HEK293 (cell line): Measurements from ENCODE around the gene JPH2.

Source experiments
- HOXA7 ChIP-seq: sonication (generic); formaldehyde crosslinking; IDR thresholded peaks from 2 replicates; pipeline ENCODE4 v1.8.1; 2022; ENCODE audit warnings: missing genetic modification reagents, borderline replicate concordance
- ZNF10 ChIP-seq: fragments of 450-650 bp; formaldehyde crosslinking; IDR thresholded peaks from 2 replicates; pipeline ENCODE4 v1.5.1; 2017; ENCODE audit warnings: missing biosample characterization, missing genetic modification characterization
- ZNF169 ChIP-seq: fragments of 450-650 bp; formaldehyde crosslinking; IDR thresholded peaks from 2 replicates; pipeline ENCODE4 v1.5.1; 2016; ENCODE audit warnings: missing biosample characterization, missing genetic modification characterization
- ZNF24 ChIP-seq: fragments of 450-650 bp; formaldehyde crosslinking; IDR thresholded peaks from 2 replicates; pipeline ENCODE4 v1.5.1; 2016; ENCODE audit warnings: missing biosample characterization, missing genetic modification characterization
- TF ChIP-seq, protein P1 (sequence below): fragments of 450-650 bp; formaldehyde crosslinking; IDR thresholded peaks from 2 replicates; pipeline ENCODE4 v1.5.1; 2016; ENCODE audit warnings: missing biosample characterization, missing genetic modification characterization
- TF ChIP-seq, protein P2 (sequence below): fragments of 450-650 bp; formaldehyde crosslinking; IDR thresholded peaks from 2 replicates; pipeline ENCODE4 v1.5.1; 2016; ENCODE audit warnings: missing biosample characterization, missing genetic modification characterization, low read depth
- TF ChIP-seq, protein P3 (sequence below): fragments of 450-650 bp; formaldehyde crosslinking; IDR thresholded peaks from 2 replicates; pipeline ENCODE4 v1.5.1; 2016; ENCODE audit warnings: missing biosample characterization, missing genetic modification characterization
- TF ChIP-seq, protein P4 (sequence below): sonication (generic); formaldehyde crosslinking; IDR thresholded peaks from 2 replicates; pipeline ENCODE4 v1.8.1; 2022; ENCODE audit warnings: mild to moderate bottlenecking, moderate library complexity, missing genetic modification reagents
- TF ChIP-seq, protein P5 (sequence below): fragments of 450-650 bp; formaldehyde crosslinking; IDR thresholded peaks from 2 replicates; pipeline ENCODE4 v1.5.1; 2016; ENCODE audit warnings: missing biosample characterization, missing genetic modification characterization
- TF ChIP-seq, protein P6 (sequence below): fragments of 450-650 bp; formaldehyde crosslinking; IDR thresholded peaks from 2 replicates; pipeline ENCODE4 v1.5.1; 2016; ENCODE audit warnings: missing biosample characterization, missing genetic modification characterization

DNA sequence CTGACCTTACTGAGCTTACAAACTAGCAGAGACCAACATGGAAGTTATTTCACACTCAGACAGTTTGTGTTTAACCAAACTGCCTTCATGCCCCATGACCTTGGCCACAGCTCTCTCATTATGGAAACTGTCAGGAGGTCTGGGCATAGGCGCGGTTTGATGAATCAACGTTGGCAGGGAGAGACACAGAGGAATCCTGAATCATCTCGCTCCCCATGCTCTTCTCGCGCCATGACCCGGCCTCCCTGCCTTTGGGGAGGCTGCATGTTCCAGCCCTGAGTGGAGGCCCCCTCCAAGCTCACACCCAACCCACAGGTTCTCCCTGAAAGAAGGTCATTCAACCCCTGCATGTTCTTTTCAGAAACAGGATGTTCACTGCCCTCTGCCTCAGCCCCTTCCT lies 44.2 kb upstream of the JPH2 start:
- TF ChIP-seq, protein P1, sequence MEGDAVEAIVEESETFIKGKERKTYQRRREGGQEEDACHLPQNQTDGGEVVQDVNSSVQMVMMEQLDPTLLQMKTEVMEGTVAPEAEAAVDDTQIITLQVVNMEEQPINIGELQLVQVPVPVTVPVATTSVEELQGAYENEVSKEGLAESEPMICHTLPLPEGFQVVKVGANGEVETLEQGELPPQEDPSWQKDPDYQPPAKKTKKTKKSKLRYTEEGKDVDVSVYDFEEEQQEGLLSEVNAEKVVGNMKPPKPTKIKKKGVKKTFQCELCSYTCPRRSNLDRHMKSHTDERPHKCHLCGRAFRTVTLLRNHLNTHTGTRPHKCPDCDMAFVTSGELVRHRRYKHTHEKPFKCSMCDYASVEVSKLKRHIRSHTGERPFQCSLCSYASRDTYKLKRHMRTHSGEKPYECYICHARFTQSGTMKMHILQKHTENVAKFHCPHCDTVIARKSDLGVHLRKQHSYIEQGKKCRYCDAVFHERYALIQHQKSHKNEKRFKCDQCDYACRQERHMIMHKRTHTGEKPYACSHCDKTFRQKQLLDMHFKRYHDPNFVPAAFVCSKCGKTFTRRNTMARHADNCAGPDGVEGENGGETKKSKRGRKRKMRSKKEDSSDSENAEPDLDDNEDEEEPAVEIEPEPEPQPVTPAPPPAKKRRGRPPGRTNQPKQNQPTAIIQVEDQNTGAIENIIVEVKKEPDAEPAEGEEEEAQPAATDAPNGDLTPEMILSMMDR (tag by site-specific recombination) = no peak
- TF ChIP-seq, protein P2, sequence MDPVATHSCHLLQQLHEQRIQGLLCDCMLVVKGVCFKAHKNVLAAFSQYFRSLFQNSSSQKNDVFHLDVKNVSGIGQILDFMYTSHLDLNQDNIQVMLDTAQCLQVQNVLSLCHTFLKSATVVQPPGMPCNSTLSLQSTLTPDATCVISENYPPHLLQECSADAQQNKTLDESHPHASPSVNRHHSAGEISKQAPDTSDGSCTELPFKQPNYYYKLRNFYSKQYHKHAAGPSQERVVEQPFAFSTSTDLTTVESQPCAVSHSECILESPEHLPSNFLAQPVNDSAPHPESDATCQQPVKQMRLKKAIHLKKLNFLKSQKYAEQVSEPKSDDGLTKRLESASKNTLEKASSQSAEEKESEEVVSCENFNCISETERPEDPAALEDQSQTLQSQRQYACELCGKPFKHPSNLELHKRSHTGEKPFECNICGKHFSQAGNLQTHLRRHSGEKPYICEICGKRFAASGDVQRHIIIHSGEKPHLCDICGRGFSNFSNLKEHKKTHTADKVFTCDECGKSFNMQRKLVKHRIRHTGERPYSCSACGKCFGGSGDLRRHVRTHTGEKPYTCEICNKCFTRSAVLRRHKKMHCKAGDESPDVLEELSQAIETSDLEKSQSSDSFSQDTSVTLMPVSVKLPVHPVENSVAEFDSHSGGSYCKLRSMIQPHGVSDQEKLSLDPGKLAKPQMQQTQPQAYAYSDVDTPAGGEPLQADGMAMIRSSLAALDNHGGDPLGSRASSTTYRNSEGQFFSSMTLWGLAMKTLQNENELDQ (tag by site-specific recombination) = no peak
- TF ChIP-seq, protein P3, sequence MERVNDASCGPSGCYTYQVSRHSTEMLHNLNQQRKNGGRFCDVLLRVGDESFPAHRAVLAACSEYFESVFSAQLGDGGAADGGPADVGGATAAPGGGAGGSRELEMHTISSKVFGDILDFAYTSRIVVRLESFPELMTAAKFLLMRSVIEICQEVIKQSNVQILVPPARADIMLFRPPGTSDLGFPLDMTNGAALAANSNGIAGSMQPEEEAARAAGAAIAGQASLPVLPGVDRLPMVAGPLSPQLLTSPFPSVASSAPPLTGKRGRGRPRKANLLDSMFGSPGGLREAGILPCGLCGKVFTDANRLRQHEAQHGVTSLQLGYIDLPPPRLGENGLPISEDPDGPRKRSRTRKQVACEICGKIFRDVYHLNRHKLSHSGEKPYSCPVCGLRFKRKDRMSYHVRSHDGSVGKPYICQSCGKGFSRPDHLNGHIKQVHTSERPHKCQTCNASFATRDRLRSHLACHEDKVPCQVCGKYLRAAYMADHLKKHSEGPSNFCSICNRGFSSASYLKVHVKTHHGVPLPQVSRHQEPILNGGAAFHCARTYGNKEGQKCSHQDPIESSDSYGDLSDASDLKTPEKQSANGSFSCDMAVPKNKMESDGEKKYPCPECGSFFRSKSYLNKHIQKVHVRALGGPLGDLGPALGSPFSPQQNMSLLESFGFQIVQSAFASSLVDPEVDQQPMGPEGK (tag by site-specific recombination) = no peak
- TF ChIP-seq, protein P4, sequence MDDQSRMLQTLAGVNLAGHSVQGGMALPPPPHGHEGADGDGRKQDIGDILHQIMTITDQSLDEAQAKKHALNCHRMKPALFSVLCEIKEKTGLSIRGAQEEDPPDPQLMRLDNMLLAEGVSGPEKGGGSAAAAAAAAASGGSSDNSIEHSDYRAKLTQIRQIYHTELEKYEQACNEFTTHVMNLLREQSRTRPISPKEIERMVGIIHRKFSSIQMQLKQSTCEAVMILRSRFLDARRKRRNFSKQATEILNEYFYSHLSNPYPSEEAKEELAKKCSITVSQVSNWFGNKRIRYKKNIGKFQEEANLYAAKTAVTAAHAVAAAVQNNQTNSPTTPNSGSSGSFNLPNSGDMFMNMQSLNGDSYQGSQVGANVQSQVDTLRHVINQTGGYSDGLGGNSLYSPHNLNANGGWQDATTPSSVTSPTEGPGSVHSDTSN = no peak
- TF ChIP-seq ZNF169 (tag by site-specific recombination) (no peak), ZNF24 (tag by site-specific recombination) (no peak), HOXA7 (CRISPR knock-in tag) (no peak), ZNF10 (no peak)
- TF ChIP-seq, protein P5, sequence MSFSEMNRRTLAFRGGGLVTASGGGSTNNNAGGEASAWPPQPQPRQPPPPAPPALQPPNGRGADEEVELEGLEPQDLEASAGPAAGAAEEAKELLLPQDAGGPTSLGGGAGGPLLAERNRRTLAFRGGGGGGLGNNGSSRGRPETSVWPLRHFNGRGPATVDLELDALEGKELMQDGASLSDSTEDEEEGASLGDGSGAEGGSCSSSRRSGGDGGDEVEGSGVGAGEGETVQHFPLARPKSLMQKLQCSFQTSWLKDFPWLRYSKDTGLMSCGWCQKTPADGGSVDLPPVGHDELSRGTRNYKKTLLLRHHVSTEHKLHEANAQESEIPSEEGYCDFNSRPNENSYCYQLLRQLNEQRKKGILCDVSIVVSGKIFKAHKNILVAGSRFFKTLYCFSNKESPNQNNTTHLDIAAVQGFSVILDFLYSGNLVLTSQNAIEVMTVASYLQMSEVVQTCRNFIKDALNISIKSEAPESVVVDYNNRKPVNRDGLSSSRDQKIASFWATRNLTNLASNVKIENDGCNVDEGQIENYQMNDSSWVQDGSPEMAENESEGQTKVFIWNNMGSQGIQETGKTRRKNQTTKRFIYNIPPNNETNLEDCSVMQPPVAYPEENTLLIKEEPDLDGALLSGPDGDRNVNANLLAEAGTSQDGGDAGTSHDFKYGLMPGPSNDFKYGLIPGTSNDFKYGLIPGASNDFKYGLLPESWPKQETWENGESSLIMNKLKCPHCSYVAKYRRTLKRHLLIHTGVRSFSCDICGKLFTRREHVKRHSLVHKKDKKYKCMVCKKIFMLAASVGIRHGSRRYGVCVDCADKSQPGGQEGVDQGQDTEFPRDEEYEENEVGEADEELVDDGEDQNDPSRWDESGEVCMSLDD = no peak
- TF ChIP-seq, protein P6, sequence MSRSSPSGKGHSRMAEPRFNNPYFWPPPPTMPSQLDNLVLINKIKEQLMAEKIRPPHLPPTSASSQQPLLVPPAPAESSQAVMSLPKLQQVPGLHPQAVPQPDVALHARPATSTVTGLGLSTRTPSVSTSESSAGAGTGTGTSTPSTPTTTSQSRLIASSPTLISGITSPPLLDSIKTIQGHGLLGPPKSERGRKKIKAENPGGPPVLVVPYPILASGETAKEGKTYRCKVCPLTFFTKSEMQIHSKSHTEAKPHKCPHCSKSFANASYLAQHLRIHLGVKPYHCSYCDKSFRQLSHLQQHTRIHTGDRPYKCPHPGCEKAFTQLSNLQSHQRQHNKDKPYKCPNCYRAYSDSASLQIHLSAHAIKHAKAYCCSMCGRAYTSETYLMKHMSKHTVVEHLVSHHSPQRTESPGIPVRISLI (tag by site-specific recombination) = no peak
